GOT3 (cell line): ENCODE measurements around the gene RGS17.
"Not testable (repeated sequence)": the region's sequence is repeated elsewhere in the genome, so short reads cannot be mapped to it uniquely, and the experiment has no call there.

Source experiments
- DNase-seq: peaks from one replicate; lab custom pipeline; 2025; ENCODE audit warnings: mixed read lengths; lab: John Stamatoyannopoulos, UW

RGS17 gene

GRCh38 chr6:153032255-153032882, 98.7 kb downstream of the RGS17 start:
- DNase-seq, result no peak

- DNase-seq, result no peak
Observed at GRCh38 chr6:153031335-153031955, 99.6 kb downstream of the RGS17 start.

- no peak for DNase-seq
Observed at GRCh38 chr6:153028963-153029362, 102.1 kb downstream of the RGS17 start.

GRCh38 chr6:153028286-153028685, 102.8 kb downstream of the RGS17 start:
- no peak for DNase-seq

- no peak for DNase-seq
Observed at GRCh38 chr6:153027480-153027879, 103.6 kb downstream of the RGS17 start.

- no peak for DNase-seq
Observed at GRCh38 chr6:153024709-153025017, 106.4 kb downstream of the RGS17 start.

GRCh38 chr6:153023977-153024708, 106.9 kb downstream of the RGS17 start:
- no peak for DNase-seq

- no peak for DNase-seq
Observed at GRCh38 chr6:153018355-153018754, 112.7 kb downstream of the RGS17 start.

- DNase-seq, result no peak
Observed at GRCh38 chr6:153016846-153017245, 114.2 kb downstream of the RGS17 start.

GRCh38 chr6:153015094-153015640, 115.9 kb downstream of the RGS17 start:
- no peak for DNase-seq

GRCh38 chr6:153013438-153013837, 117.6 kb downstream of the RGS17 start:
- DNase-seq, result no peak

GRCh38 chr6:153012856-153013255, 118.2 kb downstream of the RGS17 start:
- DNase-seq, result no peak

- no peak for DNase-seq
Observed at GRCh38 chr6:153003366-153003690, 127.8 kb downstream of the RGS17 start.

GRCh38 chr6:153002613-153003365, 128.3 kb downstream of the RGS17 start, which contains the start of gene MTRF1L:
TSS of gene MTRF1L (minus strand) at chr6:153002709. CDS start at chr6:153002685, 24 bp downstream.
- peak; percentile 83 for DNase-seq

- no peak for DNase-seq
Observed at GRCh38 chr6:153001767-153002612, 129.1 kb downstream of the RGS17 start.

GRCh38 chr6:153000790-153001189, 130.3 kb downstream of the RGS17 start:
- not testable (repeated sequence) for DNase-seq

- no peak for DNase-seq
Observed at GRCh38 chr6:153000243-153000642, 130.8 kb downstream of the RGS17 start.

- DNase-seq, result not testable (repeated sequence)
Observed at GRCh38 chr6:152999538-152999937, 131.5 kb downstream of the RGS17 start.

GRCh38 chr6:152993847-152994246, 137.2 kb downstream of the RGS17 start:
- DNase-seq, result no peak

- DNase-seq, result no peak
Observed at GRCh38 chr6:152993431-152993830, 137.7 kb downstream of the RGS17 start.

GRCh38 chr6:152986978-152987377, 144.1 kb downstream of the RGS17 start:
- no peak for DNase-seq
